ENCODE data around the gene SH3BP5L.

SH3BP5L gene

DNA sequence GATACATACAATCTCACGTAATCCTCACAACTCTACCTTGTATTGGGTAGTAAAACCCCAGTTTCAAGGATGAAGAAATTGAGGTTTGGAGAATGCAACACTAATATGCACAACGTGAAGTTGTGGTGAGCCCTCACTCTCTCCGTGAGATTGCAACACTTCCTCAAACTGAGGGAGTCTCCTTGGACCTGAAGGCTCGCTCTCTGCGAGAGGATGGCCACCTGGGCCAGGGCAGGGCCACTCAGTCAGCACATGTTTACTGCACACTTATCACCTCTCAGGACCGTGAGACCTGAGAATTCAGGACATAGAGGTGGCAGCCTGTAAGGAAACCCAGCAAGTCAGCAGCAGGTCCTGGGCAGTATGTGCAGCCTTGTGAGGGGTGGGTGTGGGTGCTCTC is 8.7 kb downstream of the SH3BP5L start:
- no peak overlapping the region for H3K4me3 ChIP-seq (replicated peaks in 1 of 2; ENCODE audit: low read depth in 2 of 2, low read length in 2 of 2)
- TF ChIP-seq, protein P1, sequence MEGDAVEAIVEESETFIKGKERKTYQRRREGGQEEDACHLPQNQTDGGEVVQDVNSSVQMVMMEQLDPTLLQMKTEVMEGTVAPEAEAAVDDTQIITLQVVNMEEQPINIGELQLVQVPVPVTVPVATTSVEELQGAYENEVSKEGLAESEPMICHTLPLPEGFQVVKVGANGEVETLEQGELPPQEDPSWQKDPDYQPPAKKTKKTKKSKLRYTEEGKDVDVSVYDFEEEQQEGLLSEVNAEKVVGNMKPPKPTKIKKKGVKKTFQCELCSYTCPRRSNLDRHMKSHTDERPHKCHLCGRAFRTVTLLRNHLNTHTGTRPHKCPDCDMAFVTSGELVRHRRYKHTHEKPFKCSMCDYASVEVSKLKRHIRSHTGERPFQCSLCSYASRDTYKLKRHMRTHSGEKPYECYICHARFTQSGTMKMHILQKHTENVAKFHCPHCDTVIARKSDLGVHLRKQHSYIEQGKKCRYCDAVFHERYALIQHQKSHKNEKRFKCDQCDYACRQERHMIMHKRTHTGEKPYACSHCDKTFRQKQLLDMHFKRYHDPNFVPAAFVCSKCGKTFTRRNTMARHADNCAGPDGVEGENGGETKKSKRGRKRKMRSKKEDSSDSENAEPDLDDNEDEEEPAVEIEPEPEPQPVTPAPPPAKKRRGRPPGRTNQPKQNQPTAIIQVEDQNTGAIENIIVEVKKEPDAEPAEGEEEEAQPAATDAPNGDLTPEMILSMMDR (IDR thresholded peaks at IDR 0.05; ENCODE audit: low read depth, low read length), result no peak
- no peak for DNase-seq (ENCODE audit: low read depth in 2 of 2)

DNA sequence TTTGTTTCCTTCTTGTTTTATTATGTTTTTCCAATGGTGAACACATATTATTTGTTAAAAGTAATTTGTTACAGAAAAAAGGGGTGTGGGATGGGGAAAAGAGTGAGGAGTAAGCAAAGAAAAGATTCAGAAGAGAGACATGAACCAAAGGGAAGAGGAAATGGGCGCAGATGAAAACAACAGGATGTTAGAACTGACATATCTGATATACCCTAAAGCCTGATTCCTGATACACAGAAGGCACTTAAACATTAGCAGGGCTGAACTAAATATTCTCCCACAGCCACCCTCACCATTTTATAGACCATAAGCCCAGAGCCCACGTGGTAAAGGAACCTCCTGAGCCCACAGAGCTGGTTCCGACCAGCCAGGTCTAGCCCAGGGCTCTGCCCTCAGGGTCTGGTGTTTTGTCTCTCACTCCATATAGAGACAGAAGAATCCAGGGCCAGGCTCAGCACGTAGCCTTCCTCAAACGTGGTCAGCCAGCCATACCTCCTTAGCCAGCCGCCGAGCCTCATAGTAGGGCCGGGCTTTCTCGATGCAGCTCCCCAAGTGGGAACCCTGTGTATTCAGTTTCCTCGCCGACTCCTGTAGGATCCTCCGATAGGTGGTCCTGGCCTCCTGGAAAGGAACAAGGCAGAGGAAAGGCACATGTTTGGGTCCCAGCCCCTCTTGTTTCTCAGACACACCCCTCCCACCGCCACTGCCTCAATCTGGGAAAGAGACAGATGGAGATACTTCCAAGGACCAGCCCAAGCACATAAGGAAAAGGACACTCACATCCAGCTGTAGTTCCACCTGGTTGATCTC is 9.5 kb downstream of the SH3BP5L start:
- TF ChIP-seq, protein P1 (IDR thresholded peaks at IDR 0.05; ENCODE audit: low read depth, low read length), result no peak
- no peak overlapping the region for H3K4me3 ChIP-seq (replicated peaks in 1 of 2; ENCODE audit: low read depth in 2 of 2, low read length in 2 of 2)
- no peak for DNase-seq (ENCODE audit: low read depth in 2 of 2)

DNA sequence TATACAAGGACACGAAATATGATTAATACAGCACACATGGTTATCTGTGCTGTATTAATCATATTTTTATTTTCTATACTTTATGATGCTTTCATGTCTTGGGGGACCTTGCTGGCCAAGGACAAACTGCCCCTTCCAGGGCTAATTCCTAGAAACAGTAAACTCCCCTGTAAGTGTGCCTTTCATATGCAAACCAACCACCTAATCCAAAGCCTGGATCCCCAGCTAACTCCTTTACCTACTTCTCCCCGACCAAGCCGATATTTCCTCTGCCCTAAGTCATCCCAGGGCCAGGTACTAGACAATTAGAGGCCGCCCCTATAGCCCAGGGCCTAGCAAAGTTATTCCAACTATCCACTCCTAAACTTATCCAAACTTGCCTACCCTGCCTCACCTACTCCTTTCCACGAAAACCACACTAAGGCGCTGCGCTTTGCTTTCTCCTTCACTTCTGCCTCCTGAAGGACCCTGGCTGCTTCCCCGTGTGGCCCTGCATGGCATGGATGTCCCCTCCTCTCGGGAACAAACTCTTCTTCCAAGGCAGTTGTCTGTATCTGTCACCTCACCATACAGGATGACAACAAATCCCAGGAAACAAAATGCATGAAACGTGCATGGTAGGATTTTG is 10.2 kb downstream of the SH3BP5L start:
- H3K4me3 ChIP-seq (replicated peaks in 1 of 2; ENCODE audit: low read depth in 2 of 2, low read length in 2 of 2), result no peak overlapping the region
- no peak for DNase-seq (ENCODE audit: low read depth in 2 of 2)
- TF ChIP-seq, protein P1 (IDR thresholded peaks at IDR 0.05; ENCODE audit: low read depth, low read length), result no peak

DNA sequence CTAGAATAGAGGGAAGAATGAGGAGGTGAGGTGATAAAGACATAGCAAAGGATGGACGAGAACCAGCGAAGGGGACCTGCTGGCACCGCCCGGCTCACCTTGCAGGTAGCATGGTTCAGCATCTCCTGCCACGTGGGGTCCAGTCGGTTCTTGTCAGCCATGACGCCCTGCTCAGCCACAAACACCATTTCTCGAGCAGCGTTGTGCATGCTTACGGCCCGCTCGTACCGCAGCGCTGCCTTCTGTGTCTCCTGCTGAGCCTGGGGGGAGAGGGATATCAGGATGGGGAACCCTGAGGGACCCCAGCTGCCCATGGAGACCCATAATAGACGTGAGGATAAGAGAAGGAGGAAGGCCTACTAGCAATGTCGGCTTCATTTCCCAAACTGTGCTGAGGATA is 11.4 kb downstream of the SH3BP5L start:
- no peak overlapping the region for H3K4me3 ChIP-seq (replicated peaks in 1 of 2; ENCODE audit: low read depth in 2 of 2, low read length in 2 of 2)
- TF ChIP-seq, protein P1 (IDR thresholded peaks at IDR 0.05; ENCODE audit: low read depth, low read length), result no peak
- DNase-seq (ENCODE audit: low read depth in 2 of 2), result no peak

DNA sequence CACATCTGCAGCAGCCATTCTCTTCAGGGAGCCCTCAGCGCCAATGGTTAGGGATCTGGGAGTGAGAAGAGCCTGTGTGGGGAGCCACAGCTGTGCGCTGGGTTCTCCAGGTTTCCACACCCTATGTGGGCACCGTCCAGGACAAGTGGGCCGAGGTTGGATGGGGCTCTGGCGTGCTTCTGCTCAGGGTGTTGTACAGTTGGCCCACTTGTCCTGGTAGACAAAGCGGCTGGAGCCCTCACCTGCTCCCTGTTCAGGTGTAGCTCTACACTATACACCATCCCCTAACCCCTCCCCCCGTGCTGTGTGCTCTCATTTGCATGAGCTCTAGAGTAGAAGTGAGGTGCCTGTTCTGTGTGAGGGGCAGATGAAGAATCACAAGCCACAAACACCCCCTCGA is 12.2 kb downstream of the SH3BP5L start:
- no peak overlapping the region for H3K4me3 ChIP-seq (replicated peaks in 1 of 2; ENCODE audit: low read depth in 2 of 2, low read length in 2 of 2)
- DNase-seq (ENCODE audit: low read depth in 2 of 2), result no peak
- TF ChIP-seq, protein P1 (IDR thresholded peaks at IDR 0.05; ENCODE audit: low read depth, low read length), result no peak

DNA sequence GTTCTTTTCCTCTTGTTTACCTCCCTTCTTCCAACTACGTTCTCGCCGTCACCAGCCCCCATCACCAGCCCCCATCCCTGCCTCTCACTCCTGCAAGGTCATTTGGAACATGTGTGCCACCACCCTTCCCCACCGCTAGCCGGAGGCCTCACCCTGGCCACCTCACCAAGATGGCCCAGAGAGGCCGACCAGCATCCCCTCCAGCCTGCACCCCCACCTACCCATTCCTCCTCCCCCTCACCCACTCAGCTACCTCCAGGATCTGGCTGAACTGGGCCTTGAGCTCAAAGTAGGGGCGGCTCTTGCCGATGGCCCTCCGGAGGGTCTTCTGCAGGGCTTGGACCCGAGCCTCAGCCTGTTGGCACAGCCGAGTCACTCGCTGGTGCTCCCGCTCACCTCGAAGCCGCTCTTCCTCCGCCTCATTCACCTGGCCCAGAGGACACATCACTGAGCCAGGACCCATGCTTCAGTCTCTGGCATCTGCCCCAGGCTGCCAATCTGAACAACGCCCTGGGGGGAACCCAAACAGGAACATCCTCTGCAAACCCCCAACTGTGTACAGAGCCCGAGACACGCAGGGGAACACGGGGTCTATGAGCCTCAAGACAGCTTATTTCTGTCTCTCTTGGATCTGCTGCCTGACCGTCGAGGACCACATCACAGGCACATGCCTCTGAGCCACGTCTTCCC is 12.8 kb downstream of the SH3BP5L start:
- TF ChIP-seq, protein P1 (IDR thresholded peaks at IDR 0.05; ENCODE audit: low read depth, low read length), result no peak
- no peak overlapping the region for H3K4me3 ChIP-seq (replicated peaks in 1 of 2; ENCODE audit: low read depth in 2 of 2, low read length in 2 of 2)
- DNase-seq (ENCODE audit: low read depth in 2 of 2), result no peak

Data from cardiac fibroblast (primary cell).